Upper lobe of left lung (tissue), 6 donors: ENCODE measurements around the gene KCNJ10. TPM values are rescaled to one million over a fixed set of nuclear protein-coding genes. Genes with fewer than 3 reads are reported as not detected.

Experiments
- ATAC-seq, 2 donors: fragments of 200-7000 bp; cut with Tn5 transposase; one replicate each; pipeline ENCODE4 v1.9.1; 2022; ENCODE audit warnings: mild to moderate bottlenecking in 2 of 2, moderate library complexity in 2 of 2; ENCODE audit not compliant: low FRiP score in 2 of 2
- DNase-seq, 2 donors: peaks; one replicate each; pipeline ENCODE4 v3.0.0-alpha.2; 2019 to 2020
- H3K27ac ChIP-seq, 4 donors: fragments of 200-600 bp; sonication (generic); one replicate each; pipeline ENCODE4 v1.5.1; 2016 to 2019
- H3K27me3 ChIP-seq, 4 donors: fragments of 200-600 bp; sonication (generic); one replicate each; pipeline ENCODE4 v1.5.1; 2017 to 2019
- H3K36me3 ChIP-seq, 4 donors: fragments of 200-600 bp; sonication (generic); one replicate each; pipeline ENCODE4 v1.5.1; 2016 to 2019
- H3K4me1 ChIP-seq, 4 donors: fragments of 200-600 bp; sonication (generic); one replicate each; pipeline ENCODE4 v1.5.1; 2018 to 2019
- H3K4me3 ChIP-seq, 4 donors: fragments of 200-600 bp; sonication (generic); one replicate each; pipeline ENCODE4 v1.5.1; 2017 to 2019; ENCODE audit warnings: mild to moderate bottlenecking in 2 of 4, moderate library complexity in 1 of 4
- H3K9me3 ChIP-seq, 4 donors: fragments of 200-600 bp; sonication (generic); one replicate each; pipeline ENCODE4 v1.5.1; 2018 to 2019
- EP300 ChIP-seq, 4 donors: sonication (generic); formaldehyde crosslinking; IDR thresholded peaks; one replicate each; pipeline ENCODE4 v1.5.1; 2017; ENCODE audit warnings: antibody characterized with exemption in 4 of 4, control low read depth in 2 of 4
- POLR2A ChIP-seq, 4 donors: fragments of 450-650 bp; IDR thresholded peaks; one replicate each; pipeline ENCODE4 v1.5.1; 2016 to 2017; ENCODE audit warnings: antibody characterized with exemption in 4 of 4, mild to moderate bottlenecking in 2 of 4
- POLR2AphosphoS5 ChIP-seq, 2 donors: sonication (generic); formaldehyde crosslinking; IDR thresholded peaks; one replicate each; pipeline ENCODE4 v1.5.1; 2017; ENCODE audit warnings: antibody characterized with exemption in 2 of 2
- WGBS, 2 donors: methylation state at CpG; one replicate each; pipeline ENCODE4 v1.1.5; 2017 to 2018; 5-methylcytosine and 5-hydroxymethylcytosine counted together
- total RNA-seq, 6 donors: library from RNA; depleted of rRNA in 4 of 6; stranded (reverse); fragments of >200 nt in 4 of 6; gene quantifications; one replicate each; pipeline versions ENCODE4 v1.1.0 to v1.2.1, GENCODE V29; 2016 to 2021
- TF ChIP-seq, protein P1 (sequence below), 6 experiments: fragments of 450-650 bp in 4 of 6; fragments of 200-600 bp in 2 of 6; sonication (generic) in 2 of 6; IDR thresholded peaks; one replicate each; pipeline ENCODE4 v1.5.1; 2016 to 2019; ENCODE audit warnings: antibody characterized with exemption in 6 of 6
- donor health status: DM: no; HTN: no; CAD: no; lungs with moderate emphysema.
- donor health status: DM: no; HTN: yes; CAD: no; lungs with severe emphysema.

The KCNJ10 gene
- total RNA-seq, 6 donors from 2014 or later: 0.11 TPM; not detected in 5

DNA sequence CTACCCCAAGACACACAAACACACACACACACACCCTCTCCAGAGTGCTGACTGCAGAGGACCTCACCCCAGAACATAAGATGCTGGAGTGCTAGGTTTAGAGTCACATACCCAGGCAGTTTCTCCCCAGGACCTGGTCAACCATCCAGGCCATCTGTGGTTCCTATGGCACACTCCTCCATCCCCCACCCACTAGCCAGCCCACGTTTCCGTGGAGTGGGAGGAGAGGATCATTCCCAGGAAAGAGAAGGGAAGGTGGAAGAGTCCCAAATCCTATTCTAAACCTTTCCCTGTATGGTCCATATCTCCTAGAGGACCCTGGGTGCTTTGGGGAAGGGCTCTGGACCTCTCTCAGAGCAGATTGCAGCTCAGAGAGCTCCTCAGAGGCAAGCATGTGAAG is 12.5 kb upstream of the KCNJ10 start:
- Histone ChIP-seq H3K9me3 (no peaks in the 10 kb centered on the region), H3K4me3 (no peak overlapping the region), H3K27ac (no peak overlapping the region), H3K4me1 (peaks cover 0 to 12% (median 8%) of the 10 kb centered on the region in 4 donors), H3K36me3 (no peaks in the 10 kb centered on the region), H3K27me3 (peaks cover 0 to 20% (median 9%) of the 10 kb centered on the region in 4 donors)
- DNase-seq: no peak
- TF ChIP-seq POLR2A (IDR thresholded peaks at IDR 0.05) (no peak), EP300 (IDR thresholded peaks at IDR 0.05) (no peak)
- TF ChIP-seq, protein P1, sequence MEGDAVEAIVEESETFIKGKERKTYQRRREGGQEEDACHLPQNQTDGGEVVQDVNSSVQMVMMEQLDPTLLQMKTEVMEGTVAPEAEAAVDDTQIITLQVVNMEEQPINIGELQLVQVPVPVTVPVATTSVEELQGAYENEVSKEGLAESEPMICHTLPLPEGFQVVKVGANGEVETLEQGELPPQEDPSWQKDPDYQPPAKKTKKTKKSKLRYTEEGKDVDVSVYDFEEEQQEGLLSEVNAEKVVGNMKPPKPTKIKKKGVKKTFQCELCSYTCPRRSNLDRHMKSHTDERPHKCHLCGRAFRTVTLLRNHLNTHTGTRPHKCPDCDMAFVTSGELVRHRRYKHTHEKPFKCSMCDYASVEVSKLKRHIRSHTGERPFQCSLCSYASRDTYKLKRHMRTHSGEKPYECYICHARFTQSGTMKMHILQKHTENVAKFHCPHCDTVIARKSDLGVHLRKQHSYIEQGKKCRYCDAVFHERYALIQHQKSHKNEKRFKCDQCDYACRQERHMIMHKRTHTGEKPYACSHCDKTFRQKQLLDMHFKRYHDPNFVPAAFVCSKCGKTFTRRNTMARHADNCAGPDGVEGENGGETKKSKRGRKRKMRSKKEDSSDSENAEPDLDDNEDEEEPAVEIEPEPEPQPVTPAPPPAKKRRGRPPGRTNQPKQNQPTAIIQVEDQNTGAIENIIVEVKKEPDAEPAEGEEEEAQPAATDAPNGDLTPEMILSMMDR (IDR thresholded peaks at IDR 0.05): no peak
- no peak for ATAC-seq
- 58 to 78% methylated on average over 2 of the region's 2 CpGs for WGBS, 2 donors

DNA sequence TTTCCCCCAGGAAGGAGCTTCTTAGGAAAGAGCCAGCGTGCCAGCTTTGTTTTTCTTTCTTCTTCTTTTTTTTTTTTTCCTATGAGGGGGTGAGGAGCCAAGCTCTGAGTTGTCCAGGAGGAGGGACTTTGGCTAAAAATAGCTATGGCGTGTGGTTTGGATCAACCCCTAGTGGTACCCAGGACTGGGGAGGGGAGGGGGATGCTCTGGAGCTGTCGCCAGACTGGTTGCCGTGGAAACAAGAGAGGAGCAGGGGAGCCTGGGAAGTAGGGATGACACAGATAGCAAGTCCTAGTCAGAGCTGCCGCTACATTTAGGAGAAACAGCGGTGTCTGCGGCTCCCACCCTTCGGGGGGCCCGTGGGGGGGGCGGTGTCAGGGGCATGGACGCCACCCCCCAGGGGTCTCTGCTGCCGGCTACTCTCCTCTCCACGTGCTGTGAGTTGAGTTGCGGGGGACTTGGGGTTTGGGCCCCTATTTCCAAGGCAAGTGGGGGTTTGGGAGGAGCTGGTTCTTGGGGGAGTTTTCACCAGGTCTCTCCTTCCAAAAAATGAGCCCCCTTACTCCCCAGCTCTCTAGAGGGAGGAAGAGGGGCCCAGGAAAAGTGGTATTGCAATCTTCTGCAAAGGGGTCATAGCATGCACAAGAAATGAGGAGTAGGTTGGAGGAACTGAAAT is 11.4 kb upstream of the KCNJ10 start, which contains the start of gene KCNJ9:
Gene KCNJ9 (plus strand): TSS at position 278 of the 676 bp plus-strand sequence. CDS start 2,493 bp downstream, outside the sequence.
- Histone ChIP-seq H3K27me3 (peaks cover 0 to 20% (median 9%) of the 10 kb centered on the region in 4 donors), H3K4me3 (no peak within 1 kb of the TSS), H3K4me1 (peaks cover 0 to 12% (median 8%) of the 10 kb centered on the region in 4 donors), H3K9me3 (no peaks in the 10 kb centered on the region), H3K27ac (no peak within 1 kb of the TSS), H3K36me3 (no peaks in the 10 kb centered on the region)
- ATAC-seq (no peak), DNase-seq (no peak)
- TF ChIP-seq POLR2AphosphoS5 (IDR thresholded peaks at IDR 0.05) (no peak), POLR2A (IDR thresholded peaks at IDR 0.05) (no peak)
- TF ChIP-seq, protein P1 (IDR thresholded peaks at IDR 0.05): no peak
- WGBS, 2 donors: 25 to 28% methylated on average over 5 to 14 of the region's 14 CpGs

DNA sequence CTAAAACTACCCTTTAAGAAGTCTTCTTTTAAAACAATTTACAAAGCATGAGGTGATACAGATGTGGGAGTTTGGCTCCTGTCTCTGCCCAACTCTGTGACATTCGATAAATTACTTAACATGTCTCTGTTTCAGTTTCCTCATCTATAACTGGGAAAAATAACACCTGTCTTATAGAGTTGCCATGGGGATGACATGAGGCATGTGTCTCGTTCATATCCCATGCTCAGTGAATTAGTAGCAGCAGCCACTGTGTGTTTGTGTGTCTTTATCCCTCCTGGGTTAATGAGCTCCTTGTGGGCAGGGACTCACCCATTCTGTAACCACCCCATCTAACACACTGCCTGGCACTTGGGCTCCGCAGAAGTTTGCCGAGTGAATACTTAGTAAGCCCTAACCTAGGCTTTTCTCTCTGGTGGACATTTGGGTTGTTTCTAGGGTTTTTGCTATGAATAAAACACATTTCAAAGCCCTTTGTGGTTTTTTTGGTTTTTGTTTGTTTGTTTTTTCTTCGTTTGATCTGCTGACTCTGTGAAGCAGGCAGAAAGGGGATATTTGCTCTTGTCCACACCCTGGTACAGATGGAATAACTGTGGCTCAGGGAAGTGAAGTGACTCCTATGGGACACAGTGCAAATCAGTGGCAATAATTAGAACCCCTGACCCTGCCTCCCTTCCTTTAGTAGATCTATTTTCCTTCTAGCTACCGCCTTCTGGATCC is 10.6 kb upstream of the KCNJ10 start:
- H3K27me3 ChIP-seq: peaks cover 0 to 20% (median 9%) of the 10 kb centered on the region in 4 donors
- DNase-seq (no peak), ATAC-seq (no peak)
- H3K9me3 ChIP-seq: no peaks in the 10 kb centered on the region
- no peak overlapping the region for H3K4me3 ChIP-seq
- H3K36me3 ChIP-seq: no peaks in the 10 kb centered on the region
- H3K27ac ChIP-seq: no peak overlapping the region
- peaks cover 0 to 12% (median 8%) of the 10 kb centered on the region in 4 donors for H3K4me1 ChIP-seq
- no peak for TF ChIP-seq POLR2AphosphoS5 (IDR thresholded peaks at IDR 0.05)
- TF ChIP-seq EP300 (IDR thresholded peaks at IDR 0.05): no peak
- TF ChIP-seq, protein P1 (IDR thresholded peaks at IDR 0.05): no peak
- TF ChIP-seq POLR2A (IDR thresholded peaks at IDR 0.05): no peak
- WGBS, 2 donors: 56 to 60% methylated on average over 6 of the region's 6 CpGs

- Histone ChIP-seq H3K36me3 (no peaks in the 10 kb centered on the region), H3K4me1 (peaks cover 0 to 12% (median 8%) of the 10 kb centered on the region in 4 donors), H3K9me3 (no peaks in the 10 kb centered on the region), H3K27ac (no peak overlapping the region), H3K27me3 (peaks cover 0 to 20% (median 9%) of the 10 kb centered on the region in 4 donors), H3K4me3 (no peak overlapping the region)
- DNase-seq: no peak
- no peak for ATAC-seq
- TF ChIP-seq EP300 (IDR thresholded peaks at IDR 0.05) (no peak), POLR2A (IDR thresholded peaks at IDR 0.05) (no peak), POLR2AphosphoS5 (IDR thresholded peaks at IDR 0.05) (no peak)
- TF ChIP-seq, protein P1 (IDR thresholded peaks at IDR 0.05): no peak
- 62 to 67% methylated on average over 4 of the region's 4 CpGs for WGBS, 2 donors
Measured at GRCh38 chr1:160079448-160079847, 9.5 kb upstream of the KCNJ10 start.
